Psoas muscle (tissue), 8 donors: ENCODE results near the gene ADCY5. TPM values are rescaled to one million over a fixed set of nuclear protein-coding genes. Genes with fewer than 3 reads are reported as not detected.

Experiments
- ATAC-seq, 4 donors: fragments of 200-7000 bp; cut with Tn5 transposase; one replicate each; pipeline ENCODE4 v1.9.1; 2020; ENCODE audit warnings: moderate library complexity in 3 of 4, mild to moderate bottlenecking in 2 of 4
- DNase-seq, 2 donors: peaks; one replicate each; pipeline ENCODE4 v3.0.0-alpha.2; 2020
- H3K27ac ChIP-seq: fragments of 200-600 bp; one replicate; pipeline ENCODE4 v1.8.0; 2022
- H3K27me3 ChIP-seq, 3 donors: fragments of 200-600 bp in 1 of 3; one replicate each; pipeline versions ENCODE4 v1.6.1 to v1.8.0; 2013 to 2022; ENCODE audit warnings: low read length in 2 of 3, mild to moderate bottlenecking in 2 of 3, moderate library complexity in 1 of 3; ENCODE audit not compliant: insufficient read depth in 3 of 3
- H3K36me3 ChIP-seq, 2 donors: fragments of 200-600 bp in 1 of 2; one replicate each; pipeline versions ENCODE4 v1.6.1 to v1.8.0; 2013 to 2022; ENCODE audit warnings: low read depth in 1 of 2, mild to moderate bottlenecking in 1 of 2, moderate library complexity in 1 of 2; ENCODE audit not compliant: insufficient read depth in 1 of 2
- H3K4me1 ChIP-seq: fragments of 200-600 bp; one replicate; pipeline ENCODE4 v1.8.0; 2022
- H3K4me3 ChIP-seq: fragments of 200-600 bp; one replicate; pipeline ENCODE4 v1.8.0; 2022; ENCODE audit warnings: mild to moderate bottlenecking
- H3K9me3 ChIP-seq: fragments of 200-600 bp; one replicate; pipeline ENCODE4 v1.8.0; 2022
- CTCF ChIP-seq: fragments of 200-600 bp; IDR thresholded peaks from one replicate; pipeline ENCODE4 v1.8.0; 2022; ENCODE audit warnings: antibody characterized with exemption
- WGBS, 3 donors: extraction: QIAGEN DNeasy Blood & Tissue Kit; methylation state at CpG; one replicate each; pipeline versions ENCODE4 v1.1.6 to v1.1.7; 2013; 5-methylcytosine and 5-hydroxymethylcytosine counted together
- intact Hi-C, 2 donors: fragments of 100-400 bp; cut with DNase I; formaldehyde crosslinking; loops; one replicate each; pipeline versions ENCODE4 v1.11.0 to v1.14.2; 2022
- polyA plus RNA-seq, 3 donors: library from polyadenylated mRNA; stranded (reverse); fragments of 200-250 nt; gene quantifications; one replicate each; pipeline ENCODE4 v1.2.3, GENCODE V29; 2013
- total RNA-seq, 4 donors: library from RNA; stranded (reverse); fragmentation: NEBNext Ultra II Directional in 2 of 4; extraction: Animal tissue kit (Norgen Biotek cat#: 25700) in 2 of 4; gene quantifications; one replicate each; pipeline versions ENCODE4 v1.2.1 to v1.2.4, GENCODE V29; 2021 to 2023
- donor health status: healthy with polysubstance abuse.
- donor health status: DM: no; HTN: no; CAD: no; lungs with moderate emphysema.
- donor health status: Bipolar disorder and iron deficiency.
- donor health status: healthy.
- donor health status: DM: yes; HTN: yes; CAD: no.
- donor health status: DM: no; HTN: no; CAD: no.
- donor health status: DM: no; HTN: no; CAD: no.
- donor health status: DM: yes; HTN: yes; CAD: no.

Gene ADCY5
- total and polyA plus RNA-seq, 7 donors, result 1.0 to 4.4 (median 1.6) TPM

GRCh38 chr3:123311201-123311600 lies 137.7 kb downstream of the ADCY5 start:
- no peaks in the 10 kb centered on the region for H3K4me1 ChIP-seq
- H3K27me3 ChIP-seq, result peaks cover 0 to 21% (median 0%) of the 10 kb centered on the region in 3 donors
- no peak for TF ChIP-seq CTCF
- H3K27ac ChIP-seq, result no peak overlapping the region
- H3K4me3 ChIP-seq, result no peak overlapping the region
- no peak for DNase-seq
- 66 to 73% (median 70%) methylated on average over 9 of the region's 9 CpGs for WGBS, 3 donors
- no peak for ATAC-seq
- H3K36me3 ChIP-seq, result no peaks in the 10 kb centered on the region
- no peaks in the 10 kb centered on the region for H3K9me3 ChIP-seq
- intact Hi-C loops, result no loop called here

GRCh38 chr3:123310741-123311140 lies 138.1 kb downstream of the ADCY5 start:
- no peaks in the 10 kb centered on the region for H3K9me3 ChIP-seq
- no peaks in the 10 kb centered on the region for H3K4me1 ChIP-seq
- no peak overlapping the region for H3K4me3 ChIP-seq
- H3K36me3 ChIP-seq, result no peaks in the 10 kb centered on the region
- TF ChIP-seq CTCF, result no peak
- H3K27me3 ChIP-seq, result peaks cover 0 to 23% (median 0%) of the 10 kb centered on the region in 3 donors
- ATAC-seq (no peak), DNase-seq (no peak)
- WGBS, 3 donors, result 73 to 77% (median 75%) methylated on average over 6 of the region's 6 CpGs
- no peak overlapping the region for H3K27ac ChIP-seq
- intact Hi-C loops, result no loop called here

GRCh38 chr3:123310186-123310585 lies 138.7 kb downstream of the ADCY5 start:
- H3K36me3 ChIP-seq, result no peaks in the 10 kb centered on the region
- H3K4me1 ChIP-seq, result no peaks in the 10 kb centered on the region
- ATAC-seq (no peak), DNase-seq (peak in 1 of 2 donors; percentile 38)
- H3K27me3 ChIP-seq, result peaks cover 0 to 25% (median 0%) of the 10 kb centered on the region in 3 donors
- H3K4me3 ChIP-seq, result no peak overlapping the region
- TF ChIP-seq CTCF, result no peak
- 90 to 94% (median 91%) methylated on average over 8 of the region's 8 CpGs for WGBS, 3 donors
- H3K27ac ChIP-seq, result no peak overlapping the region
- intact Hi-C loops, result no loop called here
- no peaks in the 10 kb centered on the region for H3K9me3 ChIP-seq

- H3K4me3 ChIP-seq, result no peak overlapping the region
- TF ChIP-seq CTCF, result no peak
- no peaks in the 10 kb centered on the region for H3K4me1 ChIP-seq
- no peak for ATAC-seq
- H3K36me3 ChIP-seq, result no peaks in the 10 kb centered on the region
- no peak for DNase-seq
- H3K27ac ChIP-seq, result no peak overlapping the region
- 79 to 84% (median 79%) methylated on average over 5 of the region's 5 CpGs for WGBS, 3 donors
- peaks cover 0 to 4% (median 0%) of the 10 kb centered on the region in 3 donors for H3K27me3 ChIP-seq
- H3K9me3 ChIP-seq, result no peaks in the 10 kb centered on the region
- intact Hi-C loops, result no loop called here
These were observed 141.8 kb downstream of the ADCY5 start for GRCh38 chr3:123307064-123307463.

GRCh38 chr3:123305192-123305591 lies 143.7 kb downstream of the ADCY5 start:
- Histone ChIP-seq H3K9me3 (no peaks in the 10 kb centered on the region), H3K36me3 (no peaks in the 10 kb centered on the region), H3K27me3 (peaks cover 0 to 4% (median 0%) of the 10 kb centered on the region in 3 donors), H3K4me3 (no peak overlapping the region), H3K4me1 (no peaks in the 10 kb centered on the region), H3K27ac (no peak overlapping the region)
- intact Hi-C loops, result no loop called here
- no peak for TF ChIP-seq CTCF
- ATAC-seq (no peak), DNase-seq (peak in 1 of 2 donors; percentile 13)
- WGBS, 3 donors, result 65 to 75% (median 68%) methylated on average over 2 of the region's 2 CpGs
